ENCODE results near the gene TRIM73.
"Not testable (repeated sequence)": the region's sequence is repeated elsewhere in the genome, so short reads cannot be mapped to it uniquely, and the experiment has no call there.

TRIM73 gene

GRCh38 chr7:75414708-75415427 is 19.4 kb downstream of the TRIM73 start:
- not testable (repeated sequence) for H3K36me3 ChIP-seq (replicated peaks; ENCODE audit: low read depth, low read length); H3K79me2 ChIP-seq (ENCODE audit: low read length); H2AFZ ChIP-seq (ENCODE audit: low read depth, low read length); H3K9me3 ChIP-seq (ENCODE audit: insufficient read depth, low read length); H3K27me3 ChIP-seq (ENCODE audit: low read depth, low read length); H3K4me1 ChIP-seq (ENCODE audit: low read length); H3K4me3 ChIP-seq (ENCODE audit: low read length); H3K4me2 ChIP-seq (ENCODE audit: low read length); H4K20me1 ChIP-seq (ENCODE audit: insufficient read depth, low read length); H3K27ac ChIP-seq (ENCODE audit: low read length); H3K9ac ChIP-seq (ENCODE audit: low read length)

GRCh38 chr7:75415428-75415817 is 20.0 kb downstream of the TRIM73 start:
- H3K36me3 ChIP-seq (replicated peaks; ENCODE audit: low read depth, low read length); H3K4me2 ChIP-seq (ENCODE audit: low read length); H4K20me1 ChIP-seq (ENCODE audit: insufficient read depth, low read length); H3K9me3 ChIP-seq (ENCODE audit: insufficient read depth, low read length); H3K4me3 ChIP-seq (ENCODE audit: low read length); H2AFZ ChIP-seq (ENCODE audit: low read depth, low read length); H3K27me3 ChIP-seq (ENCODE audit: low read depth, low read length); H3K4me1 ChIP-seq (ENCODE audit: low read length); H3K9ac ChIP-seq (ENCODE audit: low read length); H3K79me2 ChIP-seq (ENCODE audit: low read length); H3K27ac ChIP-seq (ENCODE audit: low read length): not testable (repeated sequence)

GRCh38 chr7:75415829-75416373 is 20.5 kb downstream of the TRIM73 start:
- H3K79me2 ChIP-seq (ENCODE audit: low read length); H3K4me2 ChIP-seq (ENCODE audit: low read length); H3K9me3 ChIP-seq (ENCODE audit: insufficient read depth, low read length); H3K4me3 ChIP-seq (ENCODE audit: low read length); H3K4me1 ChIP-seq (ENCODE audit: low read length); H3K36me3 ChIP-seq (replicated peaks; ENCODE audit: low read depth, low read length); H4K20me1 ChIP-seq (ENCODE audit: insufficient read depth, low read length); H3K27ac ChIP-seq (ENCODE audit: low read length); H3K27me3 ChIP-seq (ENCODE audit: low read depth, low read length); H2AFZ ChIP-seq (ENCODE audit: low read depth, low read length); H3K9ac ChIP-seq (ENCODE audit: low read length): not testable (repeated sequence)

- not testable (repeated sequence) for H3K4me1 ChIP-seq (ENCODE audit: low read length); H3K4me2 ChIP-seq (ENCODE audit: low read length); H2AFZ ChIP-seq (ENCODE audit: low read depth, low read length); H3K79me2 ChIP-seq (ENCODE audit: low read length); H3K4me3 ChIP-seq (ENCODE audit: low read length); H3K9me3 ChIP-seq (ENCODE audit: insufficient read depth, low read length); H3K27ac ChIP-seq (ENCODE audit: low read length); H4K20me1 ChIP-seq (ENCODE audit: insufficient read depth, low read length); H3K9ac ChIP-seq (ENCODE audit: low read length); H3K27me3 ChIP-seq (ENCODE audit: low read depth, low read length); H3K36me3 ChIP-seq (replicated peaks; ENCODE audit: low read depth, low read length)
Observed at GRCh38 chr7:75416787-75417186, 21.4 kb downstream of the TRIM73 start.

- not testable (repeated sequence) for H3K9ac ChIP-seq (ENCODE audit: low read length); H2AFZ ChIP-seq (ENCODE audit: low read depth, low read length); H3K27ac ChIP-seq (ENCODE audit: low read length); H4K20me1 ChIP-seq (ENCODE audit: insufficient read depth, low read length); H3K4me1 ChIP-seq (ENCODE audit: low read length); H3K9me3 ChIP-seq (ENCODE audit: insufficient read depth, low read length); H3K36me3 ChIP-seq (replicated peaks; ENCODE audit: low read depth, low read length); H3K27me3 ChIP-seq (ENCODE audit: low read depth, low read length); H3K4me2 ChIP-seq (ENCODE audit: low read length); H3K79me2 ChIP-seq (ENCODE audit: low read length); H3K4me3 ChIP-seq (ENCODE audit: low read length)
Observed at GRCh38 chr7:75418292-75418858, 22.9 kb downstream of the TRIM73 start.

GRCh38 chr7:75419210-75419609 is 23.8 kb downstream of the TRIM73 start:
- not testable (repeated sequence) for H3K4me2 ChIP-seq (ENCODE audit: low read length); H4K20me1 ChIP-seq (ENCODE audit: insufficient read depth, low read length); H3K27ac ChIP-seq (ENCODE audit: low read length); H3K9ac ChIP-seq (ENCODE audit: low read length); H3K9me3 ChIP-seq (ENCODE audit: insufficient read depth, low read length); H3K4me3 ChIP-seq (ENCODE audit: low read length); H3K79me2 ChIP-seq (ENCODE audit: low read length); H2AFZ ChIP-seq (ENCODE audit: low read depth, low read length); H3K27me3 ChIP-seq (ENCODE audit: low read depth, low read length); H3K4me1 ChIP-seq (ENCODE audit: low read length); H3K36me3 ChIP-seq (replicated peaks; ENCODE audit: low read depth, low read length)

- H3K4me2 ChIP-seq (ENCODE audit: low read length); H4K20me1 ChIP-seq (ENCODE audit: insufficient read depth, low read length); H3K4me1 ChIP-seq (ENCODE audit: low read length); H3K9ac ChIP-seq (ENCODE audit: low read length); H3K9me3 ChIP-seq (ENCODE audit: insufficient read depth, low read length); H2AFZ ChIP-seq (ENCODE audit: low read depth, low read length); H3K79me2 ChIP-seq (ENCODE audit: low read length); H3K4me3 ChIP-seq (ENCODE audit: low read length); H3K36me3 ChIP-seq (replicated peaks; ENCODE audit: low read depth, low read length); H3K27ac ChIP-seq (ENCODE audit: low read length); H3K27me3 ChIP-seq (ENCODE audit: low read depth, low read length): not testable (repeated sequence)
Observed at GRCh38 chr7:75419693-75420092, 24.3 kb downstream of the TRIM73 start.

GRCh38 chr7:75420152-75420551 is 24.7 kb downstream of the TRIM73 start:
- not testable (repeated sequence) for H3K4me1 ChIP-seq (ENCODE audit: low read length); H4K20me1 ChIP-seq (ENCODE audit: insufficient read depth, low read length); H2AFZ ChIP-seq (ENCODE audit: low read depth, low read length); H3K36me3 ChIP-seq (replicated peaks; ENCODE audit: low read depth, low read length); H3K9me3 ChIP-seq (ENCODE audit: insufficient read depth, low read length); H3K27ac ChIP-seq (ENCODE audit: low read length); H3K9ac ChIP-seq (ENCODE audit: low read length); H3K27me3 ChIP-seq (ENCODE audit: low read depth, low read length); H3K4me2 ChIP-seq (ENCODE audit: low read length); H3K4me3 ChIP-seq (ENCODE audit: low read length); H3K79me2 ChIP-seq (ENCODE audit: low read length)

GRCh38 chr7:75421798-75422710 is 26.6 kb downstream of the TRIM73 start:
- not testable (repeated sequence) for H3K36me3 ChIP-seq (replicated peaks; ENCODE audit: low read depth, low read length); H3K4me3 ChIP-seq (ENCODE audit: low read length); H3K27ac ChIP-seq (ENCODE audit: low read length); H3K4me1 ChIP-seq (ENCODE audit: low read length); H4K20me1 ChIP-seq (ENCODE audit: insufficient read depth, low read length); H3K4me2 ChIP-seq (ENCODE audit: low read length); H2AFZ ChIP-seq (ENCODE audit: low read depth, low read length); H3K9ac ChIP-seq (ENCODE audit: low read length); H3K9me3 ChIP-seq (ENCODE audit: insufficient read depth, low read length); H3K79me2 ChIP-seq (ENCODE audit: low read length); H3K27me3 ChIP-seq (ENCODE audit: low read depth, low read length)

All from OCI-LY3 (cell line).